Medulla oblongata (tissue), 1 donor: ENCODE data around the gene LSS.

Source experiments
- DNase-seq: peaks from one replicate; pipeline ENCODE4 v3.0.0-alpha.2; 2015; ENCODE audit errors: extremely low spot score

The LSS gene

DNA sequence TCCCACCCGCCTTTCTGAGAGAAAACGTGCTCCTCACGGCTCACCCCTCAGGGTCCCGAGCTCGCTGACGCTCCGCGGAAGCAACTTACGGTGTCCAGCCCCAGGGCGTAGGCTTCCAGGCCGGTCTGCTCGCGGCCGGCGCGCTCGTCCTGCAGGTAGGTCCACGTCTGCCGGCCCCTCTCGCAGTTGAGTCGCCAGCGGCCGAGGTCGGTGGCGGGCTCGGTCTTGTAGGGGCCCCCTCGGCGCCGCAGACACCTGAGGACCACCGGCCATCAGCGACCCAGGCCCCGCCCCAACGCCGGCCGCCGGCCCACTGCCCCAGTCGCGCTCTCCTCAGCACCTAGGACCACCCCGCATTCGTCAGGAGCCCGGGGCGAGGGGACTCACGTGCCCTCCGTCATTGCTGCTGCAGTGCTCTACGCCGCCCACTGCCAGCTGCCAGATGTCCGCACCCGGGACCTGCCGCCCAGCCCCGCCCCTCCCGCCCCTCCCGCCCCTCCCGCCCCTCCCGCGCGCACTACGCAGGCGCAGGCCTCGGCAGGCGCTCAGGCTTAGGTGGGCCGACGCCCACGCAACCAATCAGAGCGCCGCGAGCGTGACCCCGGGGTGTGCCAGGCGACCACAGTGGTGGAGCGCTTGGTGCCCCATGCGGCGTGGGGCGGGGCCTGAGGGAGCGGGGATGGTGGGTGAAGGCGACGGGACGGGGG is at the start of gene LSS:
Gene LSS, minus strand, starts transcription at position 430 of the 707 bp plus-strand sequence. Its CDS starts 29 bp downstream, at position 401.
- DNase-seq: peak; percentile 98

DNA sequence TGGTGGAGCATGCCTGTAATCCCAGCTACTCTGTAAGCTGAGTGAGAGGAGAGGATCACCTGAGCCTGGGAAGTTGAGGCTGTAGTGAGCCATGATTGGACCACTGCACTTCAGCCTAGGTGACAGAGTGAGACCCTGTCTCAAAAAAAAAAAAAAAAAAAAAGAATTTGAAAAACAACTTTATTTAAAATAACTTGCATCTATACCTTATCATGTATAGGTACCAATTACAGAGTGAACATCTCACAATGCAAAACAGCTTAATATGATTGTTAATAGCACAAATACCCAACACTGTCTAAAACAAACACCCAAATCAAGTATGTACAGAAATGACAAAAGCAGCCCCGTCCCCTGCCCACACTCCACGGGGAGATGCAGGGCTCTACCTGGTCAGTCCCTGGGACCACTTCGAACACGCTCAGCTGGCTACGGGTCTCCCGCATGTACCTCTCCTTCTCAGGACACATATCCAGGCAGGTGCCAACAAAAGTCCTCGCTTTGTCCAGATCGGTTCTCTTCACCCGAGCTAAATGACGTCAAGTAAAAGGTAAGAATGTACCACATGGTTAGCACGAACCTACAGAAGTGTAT is 46.3 kb upstream of the LSS start:
- DNase-seq: no peak

DNA sequence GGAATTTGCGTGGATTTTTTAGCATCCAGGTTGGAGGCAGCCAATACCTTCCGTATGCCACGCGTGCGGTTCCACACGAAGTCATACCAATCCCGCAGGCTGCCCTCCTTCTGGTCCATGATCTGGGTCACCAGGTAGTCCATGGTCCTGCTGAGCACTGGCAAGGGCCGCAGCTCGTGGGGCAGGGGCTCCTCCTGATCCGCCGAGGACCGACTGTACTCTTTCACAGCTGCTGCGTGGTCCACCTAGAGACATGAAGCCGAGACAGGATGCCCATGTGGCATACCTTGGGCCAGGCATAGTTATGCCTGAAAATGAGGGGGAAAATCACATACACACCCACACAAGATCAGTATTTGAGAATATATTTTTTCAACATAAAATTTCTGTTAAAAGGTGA is 44.8 kb upstream of the LSS start:
- no peak for DNase-seq

DNA sequence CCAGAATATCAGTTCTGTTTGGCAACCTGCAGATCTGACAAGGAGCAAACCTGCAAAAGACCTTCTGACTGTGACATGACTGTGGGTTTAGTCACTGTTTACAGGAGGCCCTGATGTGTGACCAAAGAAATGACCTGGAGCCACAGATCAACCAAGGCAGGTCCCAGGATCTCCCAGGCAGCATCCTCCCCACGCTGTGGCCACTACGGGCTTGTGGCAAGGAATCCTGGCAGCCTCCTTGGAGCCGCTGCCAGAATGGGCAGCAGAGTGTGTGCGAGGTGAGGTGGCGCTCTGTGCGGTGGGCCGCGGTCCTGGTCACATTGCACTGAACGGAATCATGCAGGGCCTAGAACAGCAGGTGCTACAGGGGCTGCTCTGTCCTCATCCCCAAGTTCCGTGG is 40.9 kb upstream of the LSS start:
- DNase-seq: no peak

DNA sequence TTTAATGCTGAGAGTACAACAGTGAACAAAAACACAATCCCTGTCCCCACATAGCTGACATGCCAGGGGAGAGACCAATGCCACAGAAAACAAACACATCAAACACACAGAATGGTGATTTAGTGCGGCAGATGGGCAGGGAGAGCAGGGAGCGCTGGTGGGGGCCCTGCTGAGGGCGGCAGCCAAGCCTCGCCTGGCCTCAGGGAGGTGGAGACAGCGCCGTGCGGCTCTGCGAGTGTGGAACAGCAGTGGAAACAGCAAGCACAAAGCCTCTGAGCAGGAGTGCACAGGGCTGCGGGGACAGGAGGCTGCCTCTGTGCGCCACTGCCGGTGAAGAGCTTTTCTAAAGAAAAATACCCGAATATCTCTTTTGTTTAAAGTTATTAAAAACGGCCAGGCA is 39.8 kb upstream of the LSS start:
- DNase-seq: no peak

DNA sequence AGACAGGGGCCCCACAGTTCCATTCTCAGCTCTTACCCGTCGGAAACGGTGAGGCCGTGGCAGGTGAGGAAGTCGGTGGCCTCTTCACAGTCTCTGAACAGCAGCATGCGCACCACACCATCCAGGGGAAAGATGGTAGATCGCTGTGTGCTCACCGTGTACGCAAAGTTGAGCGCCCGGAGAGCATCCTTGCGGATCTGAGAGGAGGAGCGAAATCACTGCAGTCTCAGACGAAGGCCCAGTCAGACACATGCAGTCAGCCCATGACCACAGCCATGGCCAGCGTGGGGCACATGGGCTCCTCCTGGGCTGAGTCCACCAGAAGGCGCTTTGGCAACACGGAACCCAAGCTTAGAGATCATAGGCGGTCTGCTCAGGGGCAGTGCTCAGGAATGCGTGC is 38.4 kb upstream of the LSS start:
- DNase-seq: no peak

DNA sequence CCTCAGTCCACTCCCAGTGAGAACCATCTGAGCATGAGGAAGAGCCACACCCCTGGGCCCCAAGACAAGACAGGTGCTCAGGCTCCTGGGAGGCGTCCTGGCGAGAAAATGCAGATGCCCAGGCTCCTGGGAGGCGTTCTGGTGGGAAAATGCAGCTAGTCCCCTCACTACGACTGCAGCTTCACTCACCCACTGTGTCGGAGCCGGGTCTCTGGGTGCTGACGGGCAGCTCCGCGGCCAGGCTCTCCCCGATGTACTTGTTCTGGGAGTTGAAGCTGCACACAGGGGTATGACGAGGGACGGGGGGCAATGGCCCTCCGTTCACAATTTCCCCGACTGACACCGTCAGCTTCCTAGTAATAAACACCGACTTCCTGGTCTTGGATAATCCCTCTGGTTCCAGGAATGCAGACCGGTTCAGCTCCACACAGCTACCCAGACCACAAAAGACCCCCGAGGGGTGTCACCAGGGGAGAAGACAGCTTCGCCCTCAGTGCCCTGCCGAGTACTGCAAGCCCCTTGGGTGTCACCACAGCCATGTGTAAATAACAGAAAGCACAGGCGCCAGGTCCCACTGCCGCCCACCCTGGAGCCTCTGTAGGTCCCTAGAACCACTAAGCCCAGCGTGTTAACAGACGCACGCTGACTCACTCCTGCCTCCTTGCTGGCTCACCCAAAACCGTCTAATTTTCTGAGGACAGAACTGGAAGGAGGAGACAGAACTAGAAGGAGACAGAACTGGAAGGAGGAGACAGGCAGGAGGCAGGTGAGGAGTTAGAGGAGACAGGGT is 37.4 kb upstream of the LSS start:
- no peak for DNase-seq

DNA sequence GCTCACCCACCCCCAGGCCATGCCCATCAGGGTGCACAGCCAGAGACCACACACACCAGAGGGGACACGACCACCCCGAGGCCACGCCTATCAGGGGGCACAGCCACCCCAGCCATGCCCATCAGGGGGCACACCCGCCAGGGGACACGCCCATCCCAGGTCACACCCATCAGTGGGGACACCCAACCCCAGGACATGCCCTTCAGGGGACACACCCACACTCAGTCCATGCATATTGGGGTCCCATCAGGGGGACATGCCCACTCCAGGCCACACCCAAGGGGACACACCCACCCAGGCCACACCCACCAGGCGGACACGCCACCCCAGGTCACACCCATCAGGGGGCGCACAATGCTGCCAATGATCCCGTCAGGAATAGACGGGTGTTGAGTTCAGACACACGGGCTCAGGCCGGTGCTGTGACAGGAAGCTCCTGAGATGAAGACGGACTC is 36.1 kb upstream of the LSS start:
- no peak for DNase-seq

DNA sequence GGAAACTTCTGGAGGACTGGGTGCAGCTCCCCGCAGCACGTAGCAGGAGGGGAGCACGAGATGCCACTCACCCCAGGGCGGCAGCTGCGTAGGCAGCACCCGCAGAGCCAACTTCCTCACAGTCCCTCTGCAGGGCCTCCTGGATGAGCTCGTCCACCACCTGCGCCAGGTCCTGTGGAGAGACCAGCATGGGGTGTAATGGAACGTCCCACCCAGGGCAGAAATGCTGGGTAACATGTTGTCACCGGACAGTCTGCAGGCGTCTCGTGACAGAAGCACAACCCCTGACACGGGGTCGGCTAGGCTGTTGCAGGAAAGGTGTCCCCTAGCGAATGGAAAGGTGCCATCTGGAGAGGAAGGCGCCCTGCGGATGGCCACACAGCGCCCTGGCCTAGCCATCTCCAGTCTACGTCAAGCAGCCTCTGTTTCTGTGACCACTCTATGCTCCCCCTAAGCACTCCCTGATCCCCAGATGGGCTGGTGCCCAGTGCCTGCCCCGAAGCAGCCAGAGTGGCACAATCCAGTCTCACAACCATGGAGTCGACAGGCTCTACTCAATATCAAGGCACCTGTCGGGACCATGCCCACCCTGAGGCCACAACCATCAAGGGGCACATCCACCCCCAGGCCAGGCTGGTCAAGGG is 35.6 kb upstream of the LSS start:
- DNase-seq: no peak

DNA sequence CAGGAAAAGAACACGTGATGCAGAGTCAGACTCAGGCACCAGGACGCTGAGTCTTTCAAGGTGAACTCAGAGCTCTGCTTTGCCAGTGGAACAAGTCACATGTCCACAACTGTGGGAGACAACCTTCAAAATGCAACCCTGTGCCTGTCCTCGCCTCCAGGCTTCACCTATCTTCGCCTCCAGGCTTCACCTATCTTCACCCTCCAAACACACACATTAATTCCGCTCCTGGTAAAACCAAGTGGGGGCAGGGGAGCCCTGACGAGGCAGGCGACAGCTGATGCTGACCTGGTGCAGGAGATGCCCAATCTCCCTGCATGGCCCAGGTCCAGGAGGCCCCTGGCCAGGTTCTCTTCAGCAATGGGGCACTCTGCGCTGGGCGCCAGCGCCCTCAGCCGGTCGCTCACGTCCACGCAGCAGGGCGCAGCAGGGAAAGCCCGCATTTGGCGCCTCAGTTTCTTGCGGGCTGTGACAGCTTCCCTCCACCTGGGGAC is 28.0 kb upstream of the LSS start:
- DNase-seq: no peak

DNA sequence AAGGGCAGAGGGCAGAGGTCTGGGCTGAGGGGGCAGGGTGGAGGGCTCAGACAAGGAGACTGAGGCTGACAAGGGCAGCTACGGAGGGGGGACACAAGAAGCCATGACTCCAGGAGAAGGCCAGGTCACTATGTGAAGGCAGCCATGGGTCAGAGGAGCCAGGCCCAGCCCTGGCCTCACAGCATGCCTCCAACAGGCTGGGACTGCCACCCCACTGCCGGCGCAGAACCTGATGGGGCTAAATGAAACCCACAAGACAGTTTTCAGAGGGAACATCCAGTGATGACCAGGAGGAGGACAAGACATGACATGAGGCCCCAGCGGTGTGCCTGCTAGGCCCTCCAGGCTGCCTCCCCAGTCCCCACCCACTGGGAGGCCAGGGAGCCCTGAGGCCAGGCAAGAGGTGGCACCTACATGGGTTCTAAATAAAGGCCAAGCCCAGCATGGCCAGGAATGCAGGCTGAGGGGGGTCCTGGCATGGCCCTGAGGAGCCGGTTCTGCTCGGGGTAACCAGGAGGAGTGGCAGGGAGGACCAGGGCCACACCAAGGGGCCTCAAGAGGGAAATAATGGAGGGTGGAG is 27.3 kb upstream of the LSS start:
- DNase-seq: no peak

DNA sequence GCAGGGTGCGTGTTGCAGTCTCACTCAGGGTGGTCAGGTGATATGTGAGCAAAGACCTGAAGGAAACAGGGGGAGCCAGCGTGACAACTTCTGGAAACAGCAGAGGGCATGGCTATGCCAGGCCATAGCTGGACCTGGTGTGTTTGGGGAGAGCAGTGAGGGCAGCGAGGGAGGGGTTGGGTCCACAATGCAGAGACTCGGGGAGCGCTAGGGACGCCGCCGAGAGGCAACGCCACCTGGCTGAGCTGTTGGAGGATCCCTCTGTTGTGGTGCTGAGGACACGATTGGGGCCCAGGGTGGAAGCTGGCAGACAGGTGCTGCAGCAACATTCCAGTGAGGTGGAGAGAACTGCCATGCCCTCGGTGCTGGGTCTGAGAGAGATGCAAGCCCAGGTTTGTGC is 26.6 kb upstream of the LSS start:
- DNase-seq: no peak

DNA sequence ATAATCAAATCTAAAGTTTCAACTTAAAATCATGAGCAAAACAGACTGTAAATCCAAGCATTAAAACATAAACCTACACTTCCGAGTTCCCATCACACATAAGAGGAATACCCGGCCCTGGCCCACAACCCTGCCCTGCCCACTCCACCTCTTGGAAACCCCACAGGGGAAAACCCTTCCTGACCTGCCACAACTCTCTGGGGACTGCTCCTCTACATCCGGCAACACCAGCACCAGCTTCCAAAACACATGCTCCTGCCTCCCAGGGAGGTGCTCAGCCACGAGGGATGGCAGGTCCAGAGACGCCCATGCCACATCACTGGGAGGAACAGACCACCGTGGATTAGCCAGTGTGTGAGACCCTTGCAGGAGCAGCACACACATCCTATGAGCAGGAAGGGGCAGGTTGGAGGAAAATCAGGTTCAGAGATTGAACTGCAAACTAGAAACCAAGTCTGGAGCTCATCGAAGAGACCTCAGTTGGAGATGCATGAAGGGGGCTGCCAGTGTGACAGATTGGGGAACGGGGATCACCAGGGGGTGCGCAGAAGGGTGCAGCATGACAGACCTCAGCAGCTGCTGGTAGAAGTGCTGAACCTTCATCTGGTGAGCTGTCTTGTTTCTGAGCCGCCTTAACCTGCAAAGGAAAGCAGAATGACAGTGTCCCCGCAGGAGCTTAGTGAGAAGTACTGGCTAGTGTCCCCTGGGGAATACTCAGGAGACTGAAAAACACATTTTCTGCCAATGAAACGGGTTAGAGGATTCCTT is 25.8 kb upstream of the LSS start:
- no peak for DNase-seq

DNA sequence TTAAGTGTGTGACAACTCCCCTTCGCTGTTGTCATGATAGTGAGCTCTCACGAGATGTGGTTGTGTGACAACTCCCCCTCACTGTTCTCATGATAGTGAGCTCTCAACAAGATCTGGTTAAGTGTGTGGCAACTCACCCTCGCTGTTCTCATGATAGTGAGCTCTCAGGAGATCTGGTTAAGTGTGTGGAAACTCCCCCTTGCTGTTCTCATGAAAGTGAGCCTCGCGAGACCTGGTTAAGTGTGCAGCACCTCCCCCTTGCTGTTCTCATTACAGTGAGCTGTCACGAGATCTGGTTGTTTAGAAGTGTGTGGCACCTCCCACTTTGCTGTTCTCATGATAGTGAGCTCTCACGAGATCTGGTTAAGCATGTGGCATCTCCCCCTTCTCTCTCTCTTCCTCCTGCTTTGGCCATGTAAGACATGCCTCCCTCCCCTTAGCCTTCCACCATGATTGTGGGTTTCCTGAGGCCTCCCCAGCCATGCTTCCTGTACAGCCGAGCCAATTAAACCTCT is 25.1 kb upstream of the LSS start:
- no peak for DNase-seq

DNA sequence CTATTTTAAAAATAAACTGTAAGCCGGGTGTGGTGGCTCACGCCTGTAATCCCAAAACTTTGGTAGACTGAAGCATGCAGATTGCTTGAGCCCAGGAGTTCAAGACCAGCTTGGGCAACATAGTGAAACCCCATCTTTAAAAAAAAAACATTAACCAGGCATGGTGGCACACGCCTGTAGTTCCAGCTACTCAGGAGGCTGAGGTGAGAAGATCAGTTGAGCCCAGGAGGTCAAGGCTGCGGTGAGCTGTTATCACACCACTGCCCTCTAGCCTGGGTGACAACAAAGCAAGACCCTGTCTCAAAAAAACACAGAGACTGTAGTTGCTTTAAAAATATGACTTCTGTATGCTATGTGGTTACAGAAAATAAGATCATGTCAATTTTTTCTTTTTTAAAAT is 24.3 kb upstream of the LSS start:
- DNase-seq: no peak

DNA sequence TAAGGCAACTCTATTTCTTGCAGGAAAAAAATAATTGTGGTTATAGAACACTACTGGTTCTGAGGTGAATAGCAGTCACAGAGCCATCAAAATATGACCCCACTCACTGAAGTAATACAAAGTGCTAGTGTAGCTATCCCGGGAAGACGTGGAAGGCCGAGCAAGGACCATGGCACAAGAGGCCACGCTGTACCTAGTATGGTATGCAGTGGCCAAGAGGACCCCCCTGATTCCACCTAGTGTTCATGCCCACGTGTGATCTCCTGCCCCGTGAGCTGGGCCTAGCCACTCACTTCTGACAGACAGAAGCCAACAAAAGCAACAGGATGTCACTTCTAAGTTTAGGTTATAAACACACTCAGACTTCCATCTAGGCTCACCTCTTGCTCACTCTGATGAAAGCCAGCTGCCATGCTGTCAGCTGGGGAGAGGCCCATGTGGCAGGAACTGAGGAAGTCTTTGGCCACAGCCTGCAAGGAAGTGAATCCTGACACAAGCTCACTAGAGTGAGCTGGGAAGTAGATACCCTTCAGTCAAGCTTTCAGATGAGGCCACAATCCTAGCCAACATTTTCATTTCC is 21.7 kb upstream of the LSS start:
- no peak for DNase-seq

DNA sequence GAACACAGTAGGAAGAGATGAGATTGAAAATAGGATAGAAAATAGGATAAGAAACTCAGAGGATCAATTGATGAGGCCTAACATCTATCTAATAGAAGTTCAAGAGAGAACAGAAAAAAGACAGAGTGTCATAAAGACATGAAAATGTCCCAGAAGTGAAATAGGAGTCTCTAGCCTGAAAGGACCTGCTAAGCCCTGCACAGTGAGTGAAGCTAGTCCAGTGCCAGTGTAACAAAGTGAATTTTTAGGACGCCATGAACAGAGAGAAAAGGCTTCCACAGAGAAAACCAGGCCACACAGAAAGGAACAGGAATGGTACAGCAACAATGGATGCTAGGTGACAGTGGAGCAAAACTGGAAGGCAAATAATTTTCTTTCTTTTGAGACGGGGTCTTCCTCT is 20.3 kb upstream of the LSS start:
- DNase-seq: no peak

DNA sequence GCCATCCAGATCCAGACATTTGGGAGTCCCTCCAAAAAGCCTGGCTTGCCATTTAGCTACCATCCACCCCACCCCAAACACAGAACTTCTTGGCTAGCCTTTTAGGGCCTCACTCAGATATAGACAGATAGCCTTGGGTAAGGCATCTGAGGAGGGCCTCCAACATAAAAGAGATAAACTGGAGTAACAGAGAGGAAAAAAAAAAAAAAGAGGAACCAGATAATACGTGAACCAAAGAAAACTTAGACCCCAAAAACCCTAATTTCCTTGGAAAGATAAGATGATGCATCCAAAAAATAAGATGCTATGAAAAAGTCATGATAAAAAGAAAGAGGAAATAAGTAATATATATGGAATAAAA is 19.8 kb upstream of the LSS start:
- no peak for DNase-seq

DNA sequence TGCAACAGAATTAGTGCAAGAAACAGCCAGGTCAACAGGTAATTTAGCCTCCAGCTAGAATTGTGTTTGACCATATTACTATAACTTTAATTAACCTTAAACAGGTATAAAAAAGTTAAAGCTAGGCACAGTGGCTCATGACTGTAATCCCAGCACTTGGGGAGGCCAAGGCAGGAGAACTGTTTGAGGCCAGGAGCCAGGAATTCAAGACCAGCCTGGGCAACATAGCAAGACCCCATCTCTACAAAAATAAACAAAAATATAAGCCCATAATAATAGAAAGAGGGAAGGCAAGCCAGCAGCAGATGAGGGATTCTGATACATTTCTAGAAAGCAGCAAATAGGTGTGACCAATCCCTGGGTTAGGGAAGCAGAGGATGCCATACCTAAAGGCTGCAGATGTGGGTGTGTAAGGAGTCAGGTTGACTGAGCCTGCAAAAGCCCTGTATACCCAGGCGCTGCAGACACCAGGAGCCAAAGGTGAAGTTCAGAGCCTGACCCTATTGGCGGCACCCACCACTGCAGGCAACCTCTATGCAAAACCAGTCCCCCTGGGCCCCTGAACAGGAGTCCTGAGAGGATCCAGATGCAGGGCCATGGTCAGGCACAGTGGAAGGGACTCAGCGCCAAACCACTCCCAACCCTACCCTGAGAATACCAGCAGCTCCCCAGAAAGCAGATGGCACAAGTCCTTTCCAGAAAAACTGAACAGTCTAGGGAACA is 19.3 kb upstream of the LSS start:
- no peak for DNase-seq

DNA sequence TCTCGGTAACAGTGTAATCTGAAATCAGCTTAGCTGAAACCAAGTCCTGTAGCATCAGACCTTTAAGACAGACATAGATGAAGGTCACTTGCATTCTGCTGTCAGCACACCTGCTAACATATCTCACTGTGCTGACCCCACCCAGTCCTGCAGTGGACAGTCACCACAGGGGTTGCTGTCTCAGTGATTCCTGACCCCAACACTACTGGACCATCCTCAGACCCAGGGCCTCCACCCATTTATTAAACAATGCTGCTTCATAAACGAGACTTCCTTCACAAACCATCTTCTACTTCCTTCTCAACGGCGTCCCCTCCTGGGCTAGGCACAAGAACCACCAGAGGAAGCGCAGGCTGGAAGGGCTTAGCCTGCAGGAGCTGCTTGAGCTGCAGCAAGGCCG is 17.8 kb upstream of the LSS start:
- DNase-seq: no peak
